BLaER1 (cell line): Measurements from ENCODE around the gene UFSP2.
"Not testable (repeated sequence)": the region's sequence is repeated elsewhere in the genome, so short reads cannot be mapped to it uniquely, and the experiment has no call there.

Experiments used
- H3K27ac ChIP-seq: shearing (Covaris generic); formaldehyde crosslinking; 2 replicates; pipeline ENCODE4 v1.8.1; 2022
- H3K27me3 ChIP-seq: shearing (Covaris generic); formaldehyde crosslinking; 2 replicates; pipeline ENCODE4 v1.8.1; 2022
- H3K36me3 ChIP-seq: shearing (Covaris generic); formaldehyde crosslinking; 2 replicates; pipeline ENCODE4 v1.8.1; 2022
- H3K4me1 ChIP-seq: shearing (Covaris generic); formaldehyde crosslinking; 2 replicates; pipeline ENCODE4 v1.8.1; 2022
- H3K4me2 ChIP-seq: shearing (Covaris generic); formaldehyde crosslinking; 2 replicates; pipeline ENCODE4 v1.8.1; 2022
- H3K4me3 ChIP-seq: shearing (Covaris generic); formaldehyde crosslinking; 2 replicates; pipeline ENCODE4 v1.8.1; 2022
- H3K9ac ChIP-seq: shearing (Covaris generic); formaldehyde crosslinking; 2 replicates; pipeline ENCODE4 v1.8.1; 2022
- H3K9me3 ChIP-seq: shearing (Covaris generic); formaldehyde crosslinking; 2 replicates; pipeline ENCODE4 v1.8.1; 2022
- H4K20me1 ChIP-seq: shearing (Covaris generic); formaldehyde crosslinking; 2 replicates; pipeline ENCODE4 v1.8.1; 2022
- Cebpa-rat ChIP-seq: shearing (Covaris generic); IDR thresholded peaks from 2 replicates; pipeline ENCODE4 v1.8.1; 2022

Gene UFSP2

GRCh38 chr4:185379326-185380295 is 46.2 kb downstream of the UFSP2 start:
- no peak overlapping the region for H3K9ac ChIP-seq
- peaks cover 15% of the 10 kb centered on the region for H3K36me3 ChIP-seq
- peaks cover 11% of the 10 kb centered on the region for H3K4me1 ChIP-seq
- peaks cover 26% of the 10 kb centered on the region for H3K9me3 ChIP-seq
- no peaks in the 10 kb centered on the region for H4K20me1 ChIP-seq
- no peaks in the 10 kb centered on the region for H3K27me3 ChIP-seq
- no peak overlapping the region for H3K4me3 ChIP-seq
- H3K4me2 ChIP-seq, result no peak overlapping the region
- no peak overlapping the region for H3K27ac ChIP-seq
- no peak for TF ChIP-seq Cebpa-rat

GRCh38 chr4:185378264-185378663 is 47.5 kb downstream of the UFSP2 start:
- Histone ChIP-seq H3K9ac (no peak overlapping the region), H3K4me2 (no peak overlapping the region), H3K4me3 (no peak overlapping the region), H3K36me3 (peaks cover 14% of the 10 kb centered on the region), H3K9me3 (peaks cover 18% of the 10 kb centered on the region), H3K4me1 (no peaks in the 10 kb centered on the region), H4K20me1 (no peaks in the 10 kb centered on the region), H3K27ac (no peak overlapping the region), H3K27me3 (no peaks in the 10 kb centered on the region)
- no peak for TF ChIP-seq Cebpa-rat

DNA sequence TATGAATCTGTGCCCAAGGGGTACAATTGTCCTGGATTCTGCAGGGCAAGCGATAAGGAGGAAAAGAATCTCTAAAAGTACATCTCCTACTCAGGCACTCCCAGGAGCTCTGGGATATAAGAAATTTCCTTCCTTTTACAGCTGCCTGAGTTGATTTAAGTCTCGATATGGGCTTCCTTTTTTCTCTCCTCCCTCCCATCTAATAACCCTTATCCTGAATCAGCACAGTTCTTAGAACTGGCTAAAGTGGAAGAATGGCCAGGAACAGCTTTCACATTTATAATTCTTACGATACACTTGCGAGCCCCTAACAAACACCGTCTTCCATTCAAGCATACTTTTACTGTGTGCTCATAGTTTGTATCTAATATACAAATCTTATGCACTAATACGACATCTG is 51.2 kb downstream of the UFSP2 start:
- TF ChIP-seq Cebpa-rat, result no peak
- H3K4me3 ChIP-seq, result no peak overlapping the region
- H3K27me3 ChIP-seq, result no peaks in the 10 kb centered on the region
- no peaks in the 10 kb centered on the region for H4K20me1 ChIP-seq
- H3K27ac ChIP-seq, result no peak overlapping the region
- no peak overlapping the region for H3K4me2 ChIP-seq
- no peaks in the 10 kb centered on the region for H3K4me1 ChIP-seq
- peaks cover 1% of the 10 kb centered on the region; the same call in 1 of the 2 replicates for H3K9me3 ChIP-seq
- no peak overlapping the region for H3K9ac ChIP-seq
- peaks cover 40% of the 10 kb centered on the region for H3K36me3 ChIP-seq

GRCh38 chr4:185374027-185374426 is 51.7 kb downstream of the UFSP2 start:
- H4K20me1 ChIP-seq, result no peaks in the 10 kb centered on the region
- H3K27ac ChIP-seq, result no peak overlapping the region
- TF ChIP-seq Cebpa-rat, result no peak
- no peaks in the 10 kb centered on the region for H3K4me1 ChIP-seq
- H3K27me3 ChIP-seq, result no peaks in the 10 kb centered on the region
- no peak overlapping the region for H3K9ac ChIP-seq
- no peak overlapping the region for H3K4me3 ChIP-seq
- H3K36me3 ChIP-seq, result peaks cover 44% of the 10 kb centered on the region
- H3K9me3 ChIP-seq, result no peaks in the 10 kb centered on the region
- H3K4me2 ChIP-seq, result no peak overlapping the region

- no peak overlapping the region for H3K27ac ChIP-seq
- no peak for TF ChIP-seq Cebpa-rat
- H3K27me3 ChIP-seq, result no peaks in the 10 kb centered on the region
- H3K9me3 ChIP-seq, result no peaks in the 10 kb centered on the region
- H3K4me2 ChIP-seq, result no peak overlapping the region
- no peak overlapping the region for H3K9ac ChIP-seq
- no peaks in the 10 kb centered on the region for H4K20me1 ChIP-seq
- peaks cover 51% of the 10 kb centered on the region for H3K36me3 ChIP-seq
- H3K4me1 ChIP-seq, result no peaks in the 10 kb centered on the region
- H3K4me3 ChIP-seq, result no peak overlapping the region
Observed at GRCh38 chr4:185371702-185372101, 54.1 kb downstream of the UFSP2 start.

- Histone ChIP-seq H3K4me2 (no peak overlapping the region), H3K27ac (no peak overlapping the region), H3K36me3 (peaks cover 51% of the 10 kb centered on the region), H3K9me3 (no peaks in the 10 kb centered on the region), H3K9ac (no peak overlapping the region), H3K4me3 (no peak overlapping the region), H3K27me3 (no peaks in the 10 kb centered on the region), H4K20me1 (no peaks in the 10 kb centered on the region), H3K4me1 (no peaks in the 10 kb centered on the region)
- TF ChIP-seq Cebpa-rat, result no peak
Observed at GRCh38 chr4:185370268-185370949, 55.4 kb downstream of the UFSP2 start.

DNA sequence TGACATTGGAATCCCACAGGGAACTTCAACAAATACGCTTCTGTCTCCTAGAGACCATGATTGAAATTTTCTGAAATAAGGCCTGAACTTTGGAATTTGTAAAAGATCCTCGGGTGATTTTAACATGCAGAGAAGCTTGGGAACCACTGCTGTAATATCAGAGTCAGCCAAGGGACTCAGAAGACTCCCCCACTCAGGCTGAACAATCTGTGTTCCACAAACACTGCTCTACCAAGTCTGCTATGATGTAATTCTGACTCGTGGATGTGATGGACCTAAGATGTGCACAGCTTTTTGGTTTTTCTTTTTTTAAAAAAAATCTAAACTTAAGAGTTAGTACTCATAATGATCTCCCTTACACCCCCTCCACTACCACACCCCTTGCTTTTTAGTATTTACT is 56.0 kb downstream of the UFSP2 start:
- Histone ChIP-seq H3K4me1 (no peaks in the 10 kb centered on the region), H3K4me3 (no peak overlapping the region)
- no peak for TF ChIP-seq Cebpa-rat

GRCh38 chr4:185364886-185365285 is 60.9 kb downstream of the UFSP2 start:
- Histone ChIP-seq H3K36me3 (peaks cover 29% of the 10 kb centered on the region), H3K27me3 (no peaks in the 10 kb centered on the region), H3K9me3 (no peaks in the 10 kb centered on the region), H4K20me1 (no peaks in the 10 kb centered on the region), H3K4me2 (no peak overlapping the region), H3K9ac (no peak overlapping the region), H3K4me1 (no peaks in the 10 kb centered on the region), H3K4me3 (no peak overlapping the region), H3K27ac (no peak overlapping the region)
- TF ChIP-seq Cebpa-rat, result no peak

More for the DNA sequence above, 56.0 kb downstream of the UFSP2 start:
- no peak overlapping the region for H3K27ac ChIP-seq
- no peak overlapping the region for H3K4me2 ChIP-seq
- H4K20me1 ChIP-seq, result no peaks in the 10 kb centered on the region
- no peak overlapping the region for H3K9ac ChIP-seq
- peaks cover 51% of the 10 kb centered on the region for H3K36me3 ChIP-seq
- H3K9me3 ChIP-seq, result no peaks in the 10 kb centered on the region
- no peaks in the 10 kb centered on the region for H3K27me3 ChIP-seq

DNA sequence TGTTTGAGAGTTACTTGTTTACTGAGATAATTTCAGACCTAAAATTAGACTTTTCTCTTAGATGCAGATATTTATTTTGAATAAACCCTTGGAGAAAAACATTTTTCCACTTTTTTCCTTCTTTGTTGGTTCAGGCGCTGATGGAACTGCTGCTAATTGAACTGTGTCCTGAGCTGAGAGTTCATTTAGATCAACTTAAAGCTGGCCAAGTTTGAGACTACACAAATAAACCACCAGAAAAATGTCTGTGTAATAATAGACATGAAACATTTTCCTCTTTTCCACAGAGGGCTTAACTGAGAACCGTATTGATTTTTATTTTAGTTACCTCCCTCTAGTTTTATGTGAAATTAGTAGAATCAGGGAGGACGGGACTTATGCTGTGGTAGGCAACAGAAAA is 62.5 kb downstream of the UFSP2 start:
- no peaks in the 10 kb centered on the region for H4K20me1 ChIP-seq
- no peak overlapping the region for H3K27ac ChIP-seq
- H3K4me3 ChIP-seq, result no peak overlapping the region
- peaks cover 28% of the 10 kb centered on the region for H3K36me3 ChIP-seq
- no peaks in the 10 kb centered on the region for H3K4me1 ChIP-seq
- no peaks in the 10 kb centered on the region for H3K9me3 ChIP-seq
- H3K9ac ChIP-seq, result no peak overlapping the region
- no peak overlapping the region for H3K4me2 ChIP-seq
- TF ChIP-seq Cebpa-rat, result no peak
- H3K27me3 ChIP-seq, result no peaks in the 10 kb centered on the region

DNA sequence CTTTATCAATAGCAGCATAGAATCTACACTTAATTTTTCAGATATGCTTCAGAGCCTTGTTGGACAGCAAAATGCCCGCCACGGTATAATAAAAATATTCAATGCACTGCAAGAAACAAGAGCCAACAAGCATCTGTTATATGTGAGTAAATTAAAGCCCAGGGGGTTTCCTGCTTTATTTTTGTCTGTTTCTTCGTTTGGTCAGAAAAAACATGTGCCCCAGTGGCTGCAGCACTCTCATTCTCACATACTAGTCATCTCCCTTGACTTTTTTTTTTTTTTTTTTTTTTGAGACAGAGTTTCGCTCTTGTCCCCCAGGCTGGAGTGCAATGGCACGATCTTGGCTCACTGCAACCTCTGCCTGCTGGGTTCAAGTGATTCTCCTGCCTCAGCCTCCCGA is 63.2 kb downstream of the UFSP2 start:
- peaks cover 27% of the 10 kb centered on the region for H3K36me3 ChIP-seq
- not testable (repeated sequence) for H3K4me1 ChIP-seq, H3K4me3 ChIP-seq, H3K4me2 ChIP-seq, H3K9me3 ChIP-seq, H3K9ac ChIP-seq, H3K27me3 ChIP-seq, H4K20me1 ChIP-seq, H3K27ac ChIP-seq
